ENCODE results near the gene ZDHHC8. TPM values are rescaled to one million over a fixed set of nuclear protein-coding genes. Genes with fewer than 3 reads are reported as not detected.

Gene ZDHHC8
- polyA plus RNA-seq, 2 of the 4 experiments (the other 2 are of a cell fraction), result 5.3 to 28.1 TPM

- 26% methylated on average over 7 of the region's 7 CpGs for WGBS (ENCODE audit: missing lambda C conversion rate)
- ATAC-seq, result no peak
- TF ChIP-seq CBX2 (IDR thresholded peaks at IDR 0.05; ENCODE audit: borderline replicate concordance, low read depth), result no peak
- no peak for TF ChIP-seq CHD2 (IDR thresholded peaks at IDR 0.05; ENCODE audit: low read length, partially characterized antibody)
- TF ChIP-seq FOXS1 (CRISPR knock-in tag; IDR thresholded peaks at IDR 0.05), result no peak
- TF ChIP-seq USF2 (IDR thresholded peaks at IDR 0.05), result no peak
- no peak for TF ChIP-seq ZC3H11A (IDR thresholded peaks at IDR 0.05)
- no peak for TF ChIP-seq SMC3 (IDR thresholded peaks at IDR 0.05)
- no peak for TF ChIP-seq RNF2 (IDR thresholded peaks at IDR 0.05; ENCODE audit: borderline replicate concordance, low read depth)
- no peak for TF ChIP-seq HOXA7 (CRISPR knock-in tag; IDR thresholded peaks at IDR 0.05)
- no peak for TF ChIP-seq ATOH8 (CRISPR knock-in tag; IDR thresholded peaks at IDR 0.05; ENCODE audit: low read depth)
- no peak for TF ChIP-seq PHF8 (IDR thresholded peaks at IDR 0.05; ENCODE audit: borderline replicate concordance, low read depth)
- DNase-seq (ENCODE audit: low read depth in 1 of 2, low spot score in 1 of 2), result no peak
- CTCF ChIA-PET, result no interaction called here
- Histone ChIP-seq H3K27ac (no peak overlapping the region), H3K4me1 (no peaks in the 10 kb centered on the region), H3K4me3 (no peak overlapping the region), H3K4me2 (no peak overlapping the region), H3K9me3 (no peaks in the 10 kb centered on the region)
- FAIRE-seq, result no peak
- POLR2A ChIA-PET, result no interaction called here
These were observed 34.3 kb downstream of the ZDHHC8 start for GRCh38 chr22:20165913-20166312.

GRCh38 chr22:20166703-20167102, 35.1 kb downstream of the ZDHHC8 start:
- Histone ChIP-seq H3K4me2 (no peak overlapping the region), H3K4me1 (no peaks in the 10 kb centered on the region), H3K27ac (no peak overlapping the region), H3K4me3 (no peak overlapping the region), H3K9me3 (no peaks in the 10 kb centered on the region)
- DNase-seq (ENCODE audit: low read depth in 1 of 2, low spot score in 1 of 2), result no peak
- no peak for FAIRE-seq
- TF ChIP-seq ZSCAN20 (CRISPR knock-in tag; IDR thresholded peaks at IDR 0.05) (no peak), MYC (IDR thresholded peaks at IDR 0.05; ENCODE audit: borderline replicate concordance, low read length) (no peak), CHD2 (IDR thresholded peaks at IDR 0.05; ENCODE audit: low read length, partially characterized antibody) (no peak), HDAC2 (IDR thresholded peaks at IDR 0.05) (no peak), KDM1A (IDR thresholded peaks at IDR 0.05; ENCODE audit: low read depth) (no peak), PBX3 (IDR thresholded peaks at IDR 0.05) (no peak), POLR2AphosphoS2 (conservative IDR thresholded peaks at IDR 0.05; ENCODE audit: low read length) (no peak), HOXB5 (CRISPR knock-in tag; IDR thresholded peaks at IDR 0.05) (no peak), CEBPB (IDR thresholded peaks at IDR 0.05) (no peak), SMC3 (IDR thresholded peaks at IDR 0.05) (no peak), BCL3 (IDR thresholded peaks at IDR 0.05) (no peak), TP53 (CRISPR knock-in tag; IDR thresholded peaks at IDR 0.05) (no peak), EHMT2 (IDR thresholded peaks at IDR 0.05; ENCODE audit: low read depth) (no peak), NPAS2 (CRISPR knock-in tag; IDR thresholded peaks at IDR 0.05; ENCODE audit: borderline replicate concordance) (no peak), EP300 (IDR thresholded peaks at IDR 0.05) (no peak)
- POLR2A ChIA-PET, result no interaction called here
- 10% methylated on average over 2 of the region's 9 CpGs for WGBS (ENCODE audit: missing lambda C conversion rate)
- CTCF ChIA-PET, result interaction anchor here (1.3 kb wide), 1 partner anchor 10 kb away, joined by 5 read pairs; no protein-coding TSS in a partner anchor
- no peak for ATAC-seq

All from A549 (cell line).